Endodermal cell (in vitro differentiated cells): ENCODE data around the gene BRD3OS. TPM values are rescaled to one million over a fixed set of nuclear protein-coding genes. Genes with fewer than 3 reads are reported as not detected.
A peak's percentile ranks its signal among the peaks of the same experiment; 100 is the strongest.

Experiments
- DNase-seq: peaks from one replicate; pipeline ENCODE4 v3.0.0-alpha.2; 2017
- H3K27ac ChIP-seq: 2 replicates; pipeline ENCODE4 v1.5.1; 2013; ENCODE audit warnings: mild to moderate bottlenecking, low read depth, low read length, moderate library complexity
- H3K27me3 ChIP-seq: 2 replicates; pipeline ENCODE4 v1.6.1; 2013; ENCODE audit warnings: mild to moderate bottlenecking, low read length, moderate library complexity; ENCODE audit not compliant: insufficient read depth, control insufficient read depth, poor library complexity, severe bottlenecking
- H3K36me3 ChIP-seq: 2 replicates; pipeline ENCODE4 v1.7.0; 2013; ENCODE audit warnings: mild to moderate bottlenecking, low read length, moderate library complexity; ENCODE audit not compliant: control insufficient read depth, insufficient read depth
- H3K4me1 ChIP-seq: one replicate; pipeline ENCODE4 v1.7.0; 2013; ENCODE audit warnings: low read length; ENCODE audit not compliant: control insufficient read depth, insufficient read depth
- H3K4me3 ChIP-seq: 2 replicates; pipeline ENCODE4 v1.5.1; 2013; ENCODE audit warnings: mild to moderate bottlenecking, low read length, moderate library complexity
- H3K9ac ChIP-seq: 2 replicates; pipeline ENCODE4 v1.6.1; 2013; ENCODE audit warnings: mild to moderate bottlenecking, low read length, moderate library complexity; ENCODE audit not compliant: poor library complexity, severe bottlenecking; ENCODE audit errors: extremely low read depth
- H3K9me3 ChIP-seq: 2 replicates; pipeline ENCODE4 v1.6.1; 2013; ENCODE audit warnings: mild to moderate bottlenecking, low read length, moderate library complexity; ENCODE audit not compliant: control insufficient read depth
- H3K27ac Mint-ChIP-seq: 2 replicates; pipeline ENCODE4 v1.8.0; 2020; ENCODE audit warnings: mixed read lengths
- H3K27me3 Mint-ChIP-seq: 2 replicates; pipeline ENCODE4 v1.8.0; 2021; ENCODE audit warnings: mild to moderate bottlenecking, mixed read lengths; ENCODE audit not compliant: insufficient read depth
- H3K36me3 Mint-ChIP-seq: 2 replicates; pipeline ENCODE4 v1.8.0; 2020; ENCODE audit warnings: low read depth, mixed read lengths
- H3K4me1 Mint-ChIP-seq: 2 replicates; pipeline ENCODE4 v1.8.0; 2020; ENCODE audit warnings: mixed read lengths
- H3K4me3 Mint-ChIP-seq: 2 replicates; pipeline ENCODE4 v1.8.0; 2020; ENCODE audit warnings: mild to moderate bottlenecking, moderate library complexity, mixed read lengths
- H3K9me3 Mint-ChIP-seq: 2 replicates; pipeline ENCODE4 v1.8.0; 2020; ENCODE audit warnings: mild to moderate bottlenecking, mixed read lengths
- CTCF ChIP-seq: fragments of 200-600 bp; sonication (generic); conservative IDR thresholded peaks from 2 replicates; pipeline ENCODE4 v1.5.0; 2021; ENCODE audit warnings: antibody characterized with exemption, mild to moderate bottlenecking
- WGBS, 2 experiments: methylation state at CpG; one replicate each; pipeline versions ENCODE4 v1.1.5 to v1.1.7; 2013; ENCODE audit warnings: missing lambda C conversion rate in 2 of 2, mixed read lengths in 1 of 2; ENCODE audit not compliant: insufficient coverage in 1 of 2, insufficient read length in 1 of 2; 5-methylcytosine and 5-hydroxymethylcytosine counted together
- total RNA-seq, 2 donors: library from RNA; stranded (reverse); fragmentation: NEBNext Ultra II Directional in 1 of 2; extraction: Animal tissue kit (Norgen Biotek cat#: 25700) in 1 of 2; gene quantifications; 2 replicates in 1 of 2; 3 replicates in 1 of 2; pipeline ENCODE4 v1.2.1, GENCODE V29; 2021

BRD3OS gene
- total RNA-seq, 2 donors from 2014 or later: 19.0 to 26.5 TPM

GRCh38 chr9:133989625-133990365 is 35.5 kb upstream of the BRD3OS start:
- Histone ChIP-seq H3K27me3 (no peaks in the 10 kb centered on the region), H3K27ac (no peak overlapping the region), H3K36me3 (no peaks in the 10 kb centered on the region), H3K9ac (no peak overlapping the region), H3K9me3 (no peaks in the 10 kb centered on the region), H3K4me3 (no peak overlapping the region), H3K4me1 (peaks cover 10% of the 10 kb centered on the region)
- Mint-ChIP-seq H3K27ac (no peak overlapping the region), H3K4me3 (peak overlapping the region; percentile 32), H3K9me3 (no peaks in the 10 kb centered on the region), H3K4me1 (peaks cover 21% of the 10 kb centered on the region), H3K27me3 (no peaks in the 10 kb centered on the region), H3K36me3 (no peaks in the 10 kb centered on the region)
- no peak for DNase-seq
- WGBS, 2 experiments: 89 to 91% methylated on average over 15 to 24 of the region's 24 CpGs
- no peak for TF ChIP-seq CTCF

GRCh38 chr9:133990366-133991213 is 34.7 kb upstream of the BRD3OS start:
- no peak for TF ChIP-seq CTCF

GRCh38 chr9:133991214-133991921 is 33.9 kb upstream of the BRD3OS start:
- Histone ChIP-seq H3K9me3 (no peaks in the 10 kb centered on the region), H3K9ac (peak overlapping the region; percentile 47), H3K4me1 (peaks cover 10% of the 10 kb centered on the region), H3K27ac (peak overlapping the region; percentile 86), H3K4me3 (peak overlapping the region; percentile 85), H3K36me3 (no peaks in the 10 kb centered on the region), H3K27me3 (no peaks in the 10 kb centered on the region)
- Mint-ChIP-seq H3K9me3 (no peaks in the 10 kb centered on the region), H3K4me3 (peak overlapping the region; percentile 75), H3K27ac (no peak overlapping the region), H3K4me1 (peaks cover 13% of the 10 kb centered on the region), H3K27me3 (no peaks in the 10 kb centered on the region), H3K36me3 (no peaks in the 10 kb centered on the region)
- 0 to 4% methylated on average over 13 to 82 of the region's 82 CpGs for WGBS, 2 experiments
- TF ChIP-seq CTCF: no peak
- DNase-seq: peak; percentile 69

More at GRCh38 chr9:133990366-133991213, 34.7 kb upstream of the BRD3OS start:
- no peaks in the 10 kb centered on the region for H3K36me3 Mint-ChIP-seq
- H3K27ac Mint-ChIP-seq: no peak overlapping the region
- Histone ChIP-seq H3K9ac (peak overlapping the region; percentile 47), H3K9me3 (no peaks in the 10 kb centered on the region), H3K4me1 (peaks cover 10% of the 10 kb centered on the region), H3K4me3 (peak overlapping the region; percentile 85), H3K27ac (peak overlapping the region; percentile 86), H3K27me3 (no peaks in the 10 kb centered on the region), H3K36me3 (no peaks in the 10 kb centered on the region)
- peaks cover 21% of the 10 kb centered on the region for H3K4me1 Mint-ChIP-seq
- DNase-seq: peak; percentile 72
- WGBS, 2 experiments: 6 to 29% methylated on average over 11 to 31 of the region's 31 CpGs
- peak overlapping the region; percentile 75 for H3K4me3 Mint-ChIP-seq
- no peaks in the 10 kb centered on the region for H3K27me3 Mint-ChIP-seq
- no peaks in the 10 kb centered on the region for H3K9me3 Mint-ChIP-seq
